HEK293 (cell line): ENCODE data around the gene MAZ.

ENCODE experiments used
- CTCF ChIP-seq: fragments of 450-650 bp; formaldehyde crosslinking; IDR thresholded peaks from 2 replicates; pipeline ENCODE4 v1.5.1; 2016; ENCODE audit warnings: missing biosample characterization, missing genetic modification characterization
- KLF16 ChIP-seq: fragments of 450-650 bp; formaldehyde crosslinking; IDR thresholded peaks from 2 replicates; pipeline ENCODE4 v1.5.1; 2017; ENCODE audit warnings: missing biosample characterization, missing genetic modification characterization
- KLF9 ChIP-seq: fragments of 450-650 bp; formaldehyde crosslinking; IDR thresholded peaks from 2 replicates; pipeline ENCODE4 v1.5.1; 2016; ENCODE audit warnings: missing biosample characterization, missing genetic modification characterization, low read depth
- MZF1 ChIP-seq: fragments of 450-650 bp; formaldehyde crosslinking; IDR thresholded peaks from 2 replicates; pipeline ENCODE4 v1.5.1; 2017; ENCODE audit warnings: missing biosample characterization, missing genetic modification characterization, borderline replicate concordance
- PRDM6 ChIP-seq: fragments of 450-650 bp; formaldehyde crosslinking; IDR thresholded peaks from 2 replicates; pipeline ENCODE4 v1.5.1; 2017; ENCODE audit warnings: missing biosample characterization, missing genetic modification characterization
- SETDB1 ChIP-seq: IDR thresholded peaks from one replicate; pipeline ENCODE4 v1.6.1; 2017; ENCODE audit warnings: mild to moderate bottlenecking, low read length, moderate library complexity, mixed read lengths; ENCODE audit not compliant: insufficient read length
- SP7 ChIP-seq: fragments of 450-650 bp; formaldehyde crosslinking; IDR thresholded peaks from 2 replicates; pipeline ENCODE4 v1.5.1; 2016; ENCODE audit warnings: missing biosample characterization, missing genetic modification characterization
- WT1 ChIP-seq: fragments of 450-650 bp; formaldehyde crosslinking; IDR thresholded peaks from 2 replicates; pipeline ENCODE4 v1.5.1; 2016; ENCODE audit warnings: missing biosample characterization, missing genetic modification characterization
- ZBTB1 ChIP-seq: fragments of 450-650 bp; formaldehyde crosslinking; IDR thresholded peaks from 2 replicates; pipeline ENCODE4 v1.5.1; 2016; ENCODE audit warnings: missing biosample characterization, missing genetic modification characterization
- ZBTB48 ChIP-seq: fragments of 450-650 bp; formaldehyde crosslinking; IDR thresholded peaks from 2 replicates; pipeline ENCODE4 v1.5.1; 2016; ENCODE audit warnings: missing biosample characterization, missing genetic modification characterization
- ZBTB6 ChIP-seq: fragments of 450-650 bp; formaldehyde crosslinking; IDR thresholded peaks from 2 replicates; pipeline ENCODE4 v1.5.1; 2017; ENCODE audit warnings: missing biosample characterization, missing genetic modification characterization
- ZBTB8A ChIP-seq: fragments of 450-650 bp; formaldehyde crosslinking; IDR thresholded peaks from 2 replicates; pipeline ENCODE4 v1.5.1; 2016; ENCODE audit warnings: missing biosample characterization, missing genetic modification characterization
- ZNF10 ChIP-seq: fragments of 450-650 bp; formaldehyde crosslinking; IDR thresholded peaks from 2 replicates; pipeline ENCODE4 v1.5.1; 2017; ENCODE audit warnings: missing biosample characterization, missing genetic modification characterization
- ZNF175 ChIP-seq: fragments of 450-650 bp; formaldehyde crosslinking; IDR thresholded peaks from 2 replicates; pipeline ENCODE4 v1.5.1; 2016; ENCODE audit warnings: missing biosample characterization, missing genetic modification characterization
- ZNF266 ChIP-seq: fragments of 450-650 bp; formaldehyde crosslinking; IDR thresholded peaks from 2 replicates; pipeline ENCODE4 v1.5.1; 2016; ENCODE audit warnings: missing biosample characterization, missing genetic modification characterization, low read depth
- ZNF274 ChIP-seq, 2 experiments: fragments of 200-500 bp in 1 of 2; fragments of 450-650 bp in 1 of 2; sonication (Bioruptor generic) in 1 of 2; formaldehyde crosslinking in 1 of 2; IDR thresholded peaks; 2 replicates each; pipeline versions ENCODE4 v1.5.1 to v1.6.1; 2014 to 2016; ENCODE audit warnings: borderline replicate concordance in 1 of 2, inconsistent platforms in 1 of 2, low read length in 1 of 2, missing biosample characterization in 1 of 2, missing genetic modification characterization in 1 of 2
- ZNF335 ChIP-seq: fragments of 450-650 bp; formaldehyde crosslinking; conservative IDR thresholded peaks from 2 replicates; pipeline ENCODE4 v1.5.1; 2016; ENCODE audit warnings: missing biosample characterization, missing genetic modification characterization
- ZNF341 ChIP-seq: fragments of 450-650 bp; formaldehyde crosslinking; IDR thresholded peaks from 2 replicates; pipeline ENCODE4; 2016; ENCODE audit warnings: low read depth, missing biosample characterization, missing genetic modification characterization
- ZNF391 ChIP-seq: fragments of 450-650 bp; formaldehyde crosslinking; IDR thresholded peaks from 2 replicates; pipeline ENCODE4 v1.5.1; 2016; ENCODE audit warnings: low read depth, missing biosample characterization, missing genetic modification characterization, borderline replicate concordance
- ZNF394 ChIP-seq: fragments of 450-650 bp; formaldehyde crosslinking; IDR thresholded peaks from 2 replicates; pipeline ENCODE4 v1.5.1; 2016; ENCODE audit warnings: missing biosample characterization, missing genetic modification characterization, mild to moderate bottlenecking, moderate library complexity, borderline replicate concordance
- ZNF404 ChIP-seq: fragments of 450-650 bp; formaldehyde crosslinking; IDR thresholded peaks from 2 replicates; pipeline ENCODE4 v1.5.1; 2017; ENCODE audit warnings: missing biosample characterization, missing genetic modification characterization
- ZNF501 ChIP-seq: fragments of 450-650 bp; formaldehyde crosslinking; IDR thresholded peaks from 2 replicates; pipeline ENCODE4 v1.5.1; 2016; ENCODE audit warnings: missing biosample characterization, missing genetic modification characterization
- ZNF513 ChIP-seq: fragments of 450-650 bp; IDR thresholded peaks from 2 replicates; pipeline ENCODE4 v1.5.1; 2018; ENCODE audit warnings: missing biosample characterization, missing genetic modification characterization
- ZNF548 ChIP-seq: fragments of 450-650 bp; formaldehyde crosslinking; IDR thresholded peaks from 2 replicates; pipeline ENCODE4 v1.5.1; 2016; ENCODE audit warnings: missing biosample characterization, missing genetic modification characterization
- ZNF600 ChIP-seq: fragments of 450-650 bp; formaldehyde crosslinking; IDR thresholded peaks from 2 replicates; pipeline ENCODE4 v1.5.1; 2016; ENCODE audit warnings: missing biosample characterization, missing genetic modification characterization
- ZNF624 ChIP-seq: fragments of 450-650 bp; formaldehyde crosslinking; IDR thresholded peaks from 2 replicates; pipeline ENCODE4 v1.5.1; 2017; ENCODE audit warnings: missing biosample characterization, missing genetic modification characterization
- ZNF843 ChIP-seq: fragments of 450-650 bp; formaldehyde crosslinking; IDR thresholded peaks from 2 replicates; pipeline ENCODE4 v1.5.1; 2016; ENCODE audit warnings: missing biosample characterization, missing genetic modification characterization
- TF ChIP-seq, protein P1 (sequence below): fragments of 450-650 bp; formaldehyde crosslinking; IDR thresholded peaks from 2 replicates; pipeline ENCODE4 v1.5.1; 2016; ENCODE audit warnings: missing biosample characterization, missing genetic modification characterization
- TF ChIP-seq, protein P2 (sequence below): fragments of 450-650 bp; formaldehyde crosslinking; IDR thresholded peaks from 2 replicates; pipeline ENCODE4 v1.5.1; 2017; ENCODE audit warnings: missing biosample characterization, missing genetic modification characterization

Gene MAZ

GRCh38 chr16:29805232-29806098 is 864 bp upstream of the MAZ start (continued):
- TF ChIP-seq KLF9 (tag by site-specific recombination) (peak; percentile 97), ZBTB48 (tag by site-specific recombination) (no peak), ZBTB1 (tag by site-specific recombination) (0 out of 2 replicates have a peak, but pooled peaks have one; percentile 50), ZNF501 (tag by site-specific recombination) (no peak), ZNF548 (tag by site-specific recombination) (no peak), KLF16 (tag by site-specific recombination) (peak; percentile 99), SETDB1 (no peak), ZNF10 (tag by site-specific recombination) (peak; percentile 80), PRDM6 (peak; percentile 68; the same call in 1 of the 2 replicates), ZBTB8A (tag by site-specific recombination) (peak; percentile 96), MZF1 (peak; percentile 62), ZBTB6 (tag by site-specific recombination) (peak; percentile 33; the same call in 1 of the 2 replicates), ZNF335 (tag by site-specific recombination) (peak; percentile 100), WT1 (peak; percentile 81; the same call in 1 of the 2 replicates), ZNF404 (tag by site-specific recombination) (no peak), CTCF (tag by site-specific recombination) (peak; percentile 84), ZNF341 (peak; percentile 99), ZNF843 (tag by site-specific recombination) (peak; percentile 96), ZNF394 (no peak), SP7 (tag by site-specific recombination) (peak; percentile 95), ZNF274 (IDR thresholded peaks at IDR 0.05; ENCODE audit: low read length) (no peak), ZNF274 (tag by site-specific recombination; IDR thresholded peaks at IDR 0.05; ENCODE audit: borderline replicate concordance) (no peak), ZNF600 (0 out of 2 replicates have a peak, but pooled peaks have one; percentile 70), ZNF175 (tag by site-specific recombination) (no peak), ZNF624 (tag by site-specific recombination) (no peak), ZNF266 (tag by site-specific recombination) (no peak), ZNF391 (tag by site-specific recombination) (peak; percentile 95; the same call in 1 of the 2 replicates), ZNF513 (tag by site-specific recombination) (0 out of 2 replicates have a peak, but pooled peaks have one; percentile 7)
- TF ChIP-seq, protein P1, sequence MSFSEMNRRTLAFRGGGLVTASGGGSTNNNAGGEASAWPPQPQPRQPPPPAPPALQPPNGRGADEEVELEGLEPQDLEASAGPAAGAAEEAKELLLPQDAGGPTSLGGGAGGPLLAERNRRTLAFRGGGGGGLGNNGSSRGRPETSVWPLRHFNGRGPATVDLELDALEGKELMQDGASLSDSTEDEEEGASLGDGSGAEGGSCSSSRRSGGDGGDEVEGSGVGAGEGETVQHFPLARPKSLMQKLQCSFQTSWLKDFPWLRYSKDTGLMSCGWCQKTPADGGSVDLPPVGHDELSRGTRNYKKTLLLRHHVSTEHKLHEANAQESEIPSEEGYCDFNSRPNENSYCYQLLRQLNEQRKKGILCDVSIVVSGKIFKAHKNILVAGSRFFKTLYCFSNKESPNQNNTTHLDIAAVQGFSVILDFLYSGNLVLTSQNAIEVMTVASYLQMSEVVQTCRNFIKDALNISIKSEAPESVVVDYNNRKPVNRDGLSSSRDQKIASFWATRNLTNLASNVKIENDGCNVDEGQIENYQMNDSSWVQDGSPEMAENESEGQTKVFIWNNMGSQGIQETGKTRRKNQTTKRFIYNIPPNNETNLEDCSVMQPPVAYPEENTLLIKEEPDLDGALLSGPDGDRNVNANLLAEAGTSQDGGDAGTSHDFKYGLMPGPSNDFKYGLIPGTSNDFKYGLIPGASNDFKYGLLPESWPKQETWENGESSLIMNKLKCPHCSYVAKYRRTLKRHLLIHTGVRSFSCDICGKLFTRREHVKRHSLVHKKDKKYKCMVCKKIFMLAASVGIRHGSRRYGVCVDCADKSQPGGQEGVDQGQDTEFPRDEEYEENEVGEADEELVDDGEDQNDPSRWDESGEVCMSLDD (tag by site-specific recombination) = peak; percentile 84
- TF ChIP-seq, protein P2, sequence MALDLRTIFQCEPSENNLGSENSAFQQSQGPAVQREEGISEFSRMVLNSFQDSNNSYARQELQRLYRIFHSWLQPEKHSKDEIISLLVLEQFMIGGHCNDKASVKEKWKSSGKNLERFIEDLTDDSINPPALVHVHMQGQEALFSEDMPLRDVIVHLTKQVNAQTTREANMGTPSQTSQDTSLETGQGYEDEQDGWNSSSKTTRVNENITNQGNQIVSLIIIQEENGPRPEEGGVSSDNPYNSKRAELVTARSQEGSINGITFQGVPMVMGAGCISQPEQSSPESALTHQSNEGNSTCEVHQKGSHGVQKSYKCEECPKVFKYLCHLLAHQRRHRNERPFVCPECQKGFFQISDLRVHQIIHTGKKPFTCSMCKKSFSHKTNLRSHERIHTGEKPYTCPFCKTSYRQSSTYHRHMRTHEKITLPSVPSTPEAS = peak; percentile 51; the same call in 1 of the 2 replicates
